Fibroblast of pulmonary artery (primary cell): ENCODE measurements around the gene EOLA2.
"Not testable (repeated sequence)": the region's sequence is repeated elsewhere in the genome, so short reads cannot be mapped to it uniquely, and the experiment has no call there.

ENCODE experiments used
- DNase-seq: peaks from one replicate; pipeline ENCODE4 v3.0.0-alpha.2; 2010; ENCODE audit warnings: low read depth
- H3K4me3 ChIP-seq: replicated peaks from 2 replicates; pipeline ENCODE4 v1.5.1; 2011; ENCODE audit warnings: low read depth, mild to moderate bottlenecking, control low read depth, low read length, moderate library complexity
- TF ChIP-seq, protein P1 (sequence below): IDR thresholded peaks from 2 replicates; pipeline ENCODE4 v1.5.1; 2011; ENCODE audit warnings: mild to moderate bottlenecking, control low read depth, low read length, inconsistent platforms; ENCODE audit errors: missing control alignments

EOLA2 gene

DNA sequence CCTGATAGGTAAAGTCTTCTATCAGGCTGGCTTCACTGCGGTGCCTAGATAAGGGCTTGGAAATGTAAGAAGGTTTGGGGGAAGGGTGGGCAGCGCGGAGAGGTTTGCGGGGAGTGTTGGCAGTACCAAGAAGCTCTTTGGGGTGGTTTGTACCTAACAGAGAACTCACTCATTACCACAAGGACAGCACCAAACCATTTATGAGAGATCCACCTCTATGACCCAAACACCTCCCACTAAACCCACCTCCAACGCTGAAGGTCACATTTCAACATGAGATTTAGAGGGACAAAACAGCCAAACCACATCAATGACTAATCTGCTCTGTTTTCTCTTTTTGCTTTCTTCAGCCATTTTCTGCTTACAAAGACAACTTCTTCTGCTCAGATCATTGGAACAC lies 13.9 kb downstream of the EOLA2 start:
- H3K4me3 ChIP-seq, DNase-seq: not testable (repeated sequence)

DNA sequence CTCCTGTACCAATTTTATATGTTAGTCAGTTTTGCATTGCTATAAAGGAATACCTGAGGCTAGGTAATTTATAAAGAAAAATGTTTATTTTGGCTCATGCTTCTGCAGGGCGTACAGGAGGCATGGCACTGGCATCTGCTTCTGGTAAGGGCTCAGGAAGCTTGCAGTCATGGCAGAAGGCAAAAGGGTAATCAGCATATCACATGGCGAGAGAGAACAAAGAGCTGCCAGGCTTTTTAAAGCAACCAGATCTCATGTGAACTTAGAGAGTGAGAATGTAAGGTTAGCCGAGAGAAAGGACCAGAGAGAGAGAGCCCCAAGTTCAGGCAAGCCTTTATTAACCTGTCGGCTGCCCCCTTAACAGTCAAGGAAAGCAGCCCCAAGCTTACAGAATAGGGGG lies 14.5 kb downstream of the EOLA2 start:
- H3K4me3 ChIP-seq, DNase-seq: not testable (repeated sequence)

DNA sequence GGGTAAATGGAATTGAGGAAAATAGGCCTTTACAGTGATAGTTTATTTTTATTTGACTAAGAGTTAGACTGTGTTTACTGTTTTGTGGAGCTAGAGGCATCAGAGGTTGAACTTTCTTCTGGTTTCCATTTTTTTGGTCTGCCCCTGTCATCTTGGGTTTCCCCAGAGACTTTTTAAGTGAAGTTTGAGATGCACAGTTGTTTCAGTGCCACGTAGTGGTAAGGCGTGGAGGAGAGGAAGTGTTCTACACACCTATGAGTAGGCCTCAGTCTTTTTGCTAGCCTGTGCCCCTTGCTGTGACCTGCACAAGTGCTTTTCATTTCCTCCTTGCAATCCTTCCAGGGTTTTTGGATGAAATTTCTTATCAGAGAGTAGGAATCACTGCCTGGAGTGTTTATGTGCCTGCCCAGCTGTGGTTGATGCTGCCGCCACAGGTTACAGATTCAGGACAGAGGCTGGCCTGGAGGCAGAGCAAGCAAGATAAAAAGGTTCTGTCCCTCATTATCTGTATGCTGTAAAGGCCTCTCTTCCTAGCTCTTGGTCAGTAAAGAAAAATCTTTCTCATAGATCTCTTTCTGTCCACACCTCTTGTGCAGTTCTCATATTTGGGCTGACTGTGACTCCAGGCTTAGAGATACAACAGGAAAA lies 21.4 kb downstream of the EOLA2 start:
- no peak overlapping the region for H3K4me3 ChIP-seq
- no peak for DNase-seq
- TF ChIP-seq, protein P1, sequence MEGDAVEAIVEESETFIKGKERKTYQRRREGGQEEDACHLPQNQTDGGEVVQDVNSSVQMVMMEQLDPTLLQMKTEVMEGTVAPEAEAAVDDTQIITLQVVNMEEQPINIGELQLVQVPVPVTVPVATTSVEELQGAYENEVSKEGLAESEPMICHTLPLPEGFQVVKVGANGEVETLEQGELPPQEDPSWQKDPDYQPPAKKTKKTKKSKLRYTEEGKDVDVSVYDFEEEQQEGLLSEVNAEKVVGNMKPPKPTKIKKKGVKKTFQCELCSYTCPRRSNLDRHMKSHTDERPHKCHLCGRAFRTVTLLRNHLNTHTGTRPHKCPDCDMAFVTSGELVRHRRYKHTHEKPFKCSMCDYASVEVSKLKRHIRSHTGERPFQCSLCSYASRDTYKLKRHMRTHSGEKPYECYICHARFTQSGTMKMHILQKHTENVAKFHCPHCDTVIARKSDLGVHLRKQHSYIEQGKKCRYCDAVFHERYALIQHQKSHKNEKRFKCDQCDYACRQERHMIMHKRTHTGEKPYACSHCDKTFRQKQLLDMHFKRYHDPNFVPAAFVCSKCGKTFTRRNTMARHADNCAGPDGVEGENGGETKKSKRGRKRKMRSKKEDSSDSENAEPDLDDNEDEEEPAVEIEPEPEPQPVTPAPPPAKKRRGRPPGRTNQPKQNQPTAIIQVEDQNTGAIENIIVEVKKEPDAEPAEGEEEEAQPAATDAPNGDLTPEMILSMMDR = no peak

DNA sequence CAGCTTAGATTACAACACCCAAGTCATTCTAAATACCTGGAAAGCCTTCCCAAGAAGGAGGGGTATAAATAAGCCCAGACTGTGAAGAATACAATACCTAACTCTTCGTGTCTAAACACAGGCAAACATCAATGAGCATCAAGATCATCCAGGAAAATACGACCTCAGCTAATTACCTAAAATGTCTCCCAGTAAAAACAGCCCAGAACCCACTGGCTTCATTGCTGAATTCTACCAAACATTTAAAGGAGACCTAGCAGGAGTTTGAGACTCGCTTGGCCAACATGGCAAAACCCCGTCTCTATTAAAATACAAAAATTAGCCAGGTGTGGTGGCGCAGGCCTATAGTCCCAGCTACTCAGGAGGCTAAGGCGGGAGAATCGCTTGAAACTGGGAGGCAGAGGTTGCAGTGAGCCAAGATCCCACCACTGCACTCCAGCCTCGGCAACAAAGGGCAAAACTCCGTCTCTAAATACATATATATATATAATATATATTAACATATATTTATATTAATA lies 28.1 kb downstream of the EOLA2 start:
- DNase-seq = no peak
- no peak overlapping the region for H3K4me3 ChIP-seq
- TF ChIP-seq, protein P1 = no peak

DNA sequence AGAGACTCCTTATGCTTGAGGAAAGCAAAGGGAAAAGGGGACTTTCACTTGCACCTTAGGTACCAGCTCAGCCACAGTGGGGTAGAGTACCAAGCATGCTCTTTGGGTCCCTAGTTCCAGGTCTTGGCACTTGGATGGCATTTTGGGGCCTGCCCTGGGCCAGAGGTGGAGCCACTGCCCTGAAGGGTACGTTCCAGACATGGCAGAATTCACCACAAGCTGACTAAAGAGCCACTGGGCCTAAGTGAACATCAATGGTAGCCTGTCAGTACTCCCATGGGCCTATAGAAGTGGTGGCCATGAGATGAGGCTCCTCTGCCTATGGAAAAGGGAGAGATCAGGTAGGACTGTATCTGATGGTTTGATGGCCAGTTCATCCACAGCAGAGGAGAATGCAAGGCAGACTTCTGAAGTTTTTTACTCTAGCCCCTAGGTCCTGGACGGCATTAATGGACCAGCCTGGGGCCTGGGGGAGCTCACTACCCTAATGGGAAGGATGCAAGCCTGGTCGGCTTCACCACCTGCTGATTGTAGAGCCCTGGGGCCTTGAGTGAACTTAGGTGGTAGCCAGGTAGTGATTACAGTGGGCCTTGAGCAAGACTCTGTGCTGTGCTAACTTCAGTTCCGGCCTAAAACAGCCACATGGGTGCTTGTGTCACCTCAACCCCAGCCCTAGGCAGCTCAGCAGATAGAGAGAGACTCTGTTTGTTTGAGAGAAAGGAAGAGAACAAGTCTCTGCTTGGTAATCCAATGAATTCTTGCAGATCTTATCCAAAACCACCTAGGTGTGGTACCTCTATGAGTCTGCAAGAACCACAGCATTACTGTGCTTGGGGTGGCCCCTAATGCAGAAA lies 28.7 kb downstream of the EOLA2 start:
- TF ChIP-seq, protein P1 = no peak
- H3K4me3 ChIP-seq = no peak overlapping the region
- no peak for DNase-seq

DNA sequence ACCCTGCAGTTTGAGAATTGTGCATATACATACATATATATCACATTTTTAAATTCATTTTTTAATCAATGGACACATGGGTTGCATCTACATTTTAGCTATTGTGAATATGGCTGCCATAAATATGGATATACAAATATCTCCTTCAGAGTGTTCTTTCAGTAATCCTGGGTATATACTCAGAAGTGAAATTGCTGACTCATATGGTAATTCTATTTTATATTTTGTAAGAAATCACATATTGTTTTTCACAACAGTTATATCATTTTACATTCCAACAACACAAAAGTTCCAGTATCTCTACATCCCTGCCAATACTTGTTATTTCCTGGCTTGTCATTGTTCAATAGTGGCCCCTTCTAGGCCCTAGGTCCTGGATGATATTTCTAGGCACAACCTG lies 29.6 kb downstream of the EOLA2 start:
- no peak for DNase-seq
- no peak overlapping the region for H3K4me3 ChIP-seq
- TF ChIP-seq, protein P1 = no peak

DNA sequence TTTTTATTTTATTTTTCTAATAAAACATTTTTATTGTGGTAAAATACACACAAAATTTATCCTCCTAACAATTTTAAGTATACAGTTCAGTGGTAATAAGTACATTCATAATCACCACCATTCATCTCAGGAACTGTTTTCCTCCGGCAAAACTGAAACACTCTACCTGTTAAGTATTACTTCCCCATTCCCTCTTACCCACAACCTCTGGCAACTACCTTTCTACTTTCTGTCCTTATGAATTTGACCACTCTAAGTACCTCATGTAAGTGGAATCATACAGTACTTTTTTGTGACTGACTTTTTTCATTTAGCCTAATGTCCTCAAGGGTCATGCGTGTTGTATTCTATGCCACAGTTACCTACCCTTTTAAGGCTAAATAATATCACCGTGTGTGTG lies 30.0 kb downstream of the EOLA2 start:
- TF ChIP-seq, protein P1 = no peak
- DNase-seq = no peak
- no peak overlapping the region for H3K4me3 ChIP-seq
